HL-60 (cell line): ENCODE data around the gene CASP4.

Experiments used
- SPI1 ChIP-seq: IDR thresholded peaks from 2 replicates; pipeline ENCODE4 v1.6.1; 2012; ENCODE audit warnings: low read depth, mild to moderate bottlenecking, borderline replicate concordance
- TF ChIP-seq, protein P1 (sequence below): IDR thresholded peaks from one replicate; pipeline ENCODE4 v1.5.1; 2011; ENCODE audit warnings: low read length, control low read depth, inconsistent platforms; ENCODE audit not compliant: insufficient read depth

GRCh38 chr11:104934594-104934993 is 33.8 kb downstream of the CASP4 start:
- TF ChIP-seq SPI1 = no peak
- TF ChIP-seq, protein P1, sequence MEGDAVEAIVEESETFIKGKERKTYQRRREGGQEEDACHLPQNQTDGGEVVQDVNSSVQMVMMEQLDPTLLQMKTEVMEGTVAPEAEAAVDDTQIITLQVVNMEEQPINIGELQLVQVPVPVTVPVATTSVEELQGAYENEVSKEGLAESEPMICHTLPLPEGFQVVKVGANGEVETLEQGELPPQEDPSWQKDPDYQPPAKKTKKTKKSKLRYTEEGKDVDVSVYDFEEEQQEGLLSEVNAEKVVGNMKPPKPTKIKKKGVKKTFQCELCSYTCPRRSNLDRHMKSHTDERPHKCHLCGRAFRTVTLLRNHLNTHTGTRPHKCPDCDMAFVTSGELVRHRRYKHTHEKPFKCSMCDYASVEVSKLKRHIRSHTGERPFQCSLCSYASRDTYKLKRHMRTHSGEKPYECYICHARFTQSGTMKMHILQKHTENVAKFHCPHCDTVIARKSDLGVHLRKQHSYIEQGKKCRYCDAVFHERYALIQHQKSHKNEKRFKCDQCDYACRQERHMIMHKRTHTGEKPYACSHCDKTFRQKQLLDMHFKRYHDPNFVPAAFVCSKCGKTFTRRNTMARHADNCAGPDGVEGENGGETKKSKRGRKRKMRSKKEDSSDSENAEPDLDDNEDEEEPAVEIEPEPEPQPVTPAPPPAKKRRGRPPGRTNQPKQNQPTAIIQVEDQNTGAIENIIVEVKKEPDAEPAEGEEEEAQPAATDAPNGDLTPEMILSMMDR = no peak
